Embryonic facial prominence (tissue), 1 donor: ENCODE measurements around the gene FUT1.
"Not testable (repeated sequence)": the region's sequence is repeated elsewhere in the genome, so short reads cannot be mapped to it uniquely, and the experiment has no call there.

Experiments
- DNase-seq: peaks from one replicate; pipeline ENCODE4 v3.0.0-alpha.2; 2016; ENCODE audit errors: extremely low spot score

The FUT1 gene

DNA sequence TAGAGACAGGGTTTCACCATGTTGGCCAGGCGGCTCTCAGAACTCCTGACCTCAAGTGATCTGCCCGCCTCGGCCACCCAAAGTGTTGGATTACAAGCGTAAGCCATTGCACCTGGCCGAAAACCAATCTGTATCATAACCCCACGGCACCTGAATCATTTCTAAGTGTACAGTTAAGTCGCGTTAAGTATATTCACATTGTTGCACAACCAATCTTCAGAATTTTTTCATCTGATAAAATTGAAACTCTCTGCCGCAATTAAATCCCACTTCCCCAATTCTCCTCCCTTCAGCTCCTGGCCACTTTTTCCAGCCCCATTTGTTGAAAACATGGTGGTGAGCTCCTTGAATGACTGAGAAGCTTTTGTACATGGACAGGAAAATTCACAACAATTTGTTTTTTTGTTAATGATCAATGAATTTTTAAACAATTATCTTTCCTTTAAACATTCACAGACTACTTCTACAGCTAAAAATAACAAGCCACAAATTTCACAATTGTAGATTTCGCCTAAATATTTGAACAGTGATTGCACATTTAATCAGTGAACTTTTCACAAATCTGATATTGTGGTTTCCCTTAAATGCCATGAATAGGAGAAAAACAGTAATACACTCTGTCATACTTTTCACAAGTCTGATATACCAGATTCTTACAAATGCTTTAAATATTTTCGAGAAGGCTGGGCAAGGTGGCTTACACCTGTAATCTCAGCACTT lies 16.7 kb upstream of the FUT1 start:
- no peak for DNase-seq

DNA sequence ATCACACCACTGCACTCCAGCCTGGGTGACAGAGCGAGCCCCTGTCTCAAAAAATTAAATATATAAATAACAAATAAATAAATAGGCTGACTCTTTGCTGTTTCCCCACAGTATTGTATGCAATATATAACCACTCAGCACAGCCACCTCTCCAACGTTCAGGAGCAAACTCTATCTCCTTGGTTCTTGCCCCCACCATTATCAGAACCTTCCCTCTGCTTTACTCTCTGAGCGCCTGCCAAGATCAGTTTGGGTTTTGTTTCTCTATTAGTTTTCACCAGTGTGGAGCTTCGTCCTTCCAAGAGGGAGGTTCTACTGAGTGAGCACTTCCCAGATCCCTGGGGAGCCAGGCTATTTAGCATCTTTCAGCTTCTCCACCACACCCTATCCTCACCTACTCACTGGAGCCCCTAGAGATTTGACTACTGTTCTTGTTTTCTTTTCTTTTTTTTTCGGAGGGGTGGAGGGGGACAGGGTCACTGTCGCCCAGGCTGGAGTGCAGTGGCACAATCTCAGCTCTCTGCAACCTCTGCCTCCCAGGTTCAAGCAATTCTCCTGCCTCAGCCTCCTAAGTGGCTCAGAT lies 15.8 kb upstream of the FUT1 start:
- not testable (repeated sequence) for DNase-seq

DNA sequence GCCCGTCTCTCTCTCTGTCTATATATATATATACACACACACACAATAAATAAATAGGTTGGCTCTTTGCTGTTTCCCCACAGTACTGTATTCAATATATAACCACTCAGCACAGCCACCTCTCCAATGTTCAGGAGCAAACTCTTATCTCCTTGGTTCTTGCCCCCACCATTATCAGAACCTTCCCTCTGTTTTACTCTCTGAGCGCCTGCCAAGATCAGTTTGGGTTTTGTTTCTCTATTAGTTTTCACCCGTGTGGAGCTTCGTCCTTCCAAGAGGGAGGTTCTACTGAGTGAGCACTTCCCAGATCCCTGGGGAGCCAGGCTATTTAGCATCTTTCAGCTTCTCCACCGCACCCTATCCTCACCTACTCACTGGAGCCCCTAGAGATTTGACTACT lies 13.4 kb upstream of the FUT1 start:
- DNase-seq = not testable (repeated sequence)

DNA sequence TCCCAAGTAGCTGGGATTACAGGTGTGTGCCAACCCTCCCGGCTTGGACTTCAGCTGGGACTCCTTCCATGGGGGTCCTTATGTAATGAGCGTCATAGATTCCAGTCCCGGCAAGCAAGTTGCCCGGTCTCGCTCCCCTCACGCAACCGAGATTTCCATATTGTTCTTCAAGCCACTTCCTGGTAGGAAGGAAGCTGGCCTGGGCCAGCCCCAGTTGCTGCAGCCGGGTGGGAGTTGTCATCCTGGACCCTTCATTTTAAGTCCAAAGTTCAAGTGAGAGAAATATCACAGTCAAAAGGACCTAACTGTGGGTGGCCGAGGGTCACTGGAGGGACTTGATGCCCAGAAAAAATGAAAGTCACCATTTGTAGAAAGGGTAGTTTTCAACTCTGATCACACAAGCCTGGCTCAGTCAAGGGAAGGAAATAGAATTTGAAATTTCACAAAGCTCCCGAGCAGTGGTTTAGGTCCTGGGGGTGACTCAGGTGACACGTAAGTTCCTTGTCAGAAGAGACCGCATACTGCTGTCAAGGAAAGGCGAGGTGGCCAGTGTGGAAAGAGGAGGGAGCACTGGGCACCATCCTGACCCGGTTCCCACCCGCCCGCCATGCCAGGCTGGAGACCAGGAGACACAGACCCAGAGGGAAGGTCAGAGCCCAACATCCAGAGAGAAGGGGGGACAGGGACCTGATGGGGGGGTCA lies 8.2 kb upstream of the FUT1 start:
- no peak for DNase-seq

DNA sequence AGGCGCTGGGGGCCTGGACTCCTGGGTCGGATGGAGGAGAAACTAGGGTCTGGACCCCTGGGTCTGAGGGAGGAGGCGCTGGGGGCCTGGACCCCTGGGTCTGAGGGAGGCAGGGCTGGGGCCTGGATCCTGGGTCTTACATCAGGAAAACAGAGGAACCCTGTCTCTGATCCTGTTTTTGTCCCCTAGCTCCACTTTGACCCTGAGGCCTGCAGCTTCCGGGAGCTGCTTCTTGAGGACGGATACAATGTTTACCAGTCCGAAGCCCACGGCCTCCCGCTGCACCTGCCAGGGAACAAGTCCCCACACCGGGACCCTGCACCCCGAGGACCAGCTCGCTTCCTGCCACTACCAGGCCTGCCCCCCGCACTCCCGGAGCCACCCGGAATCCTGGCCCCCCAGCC lies 5.3 kb upstream of the FUT1 start:
- DNase-seq = no peak

DNA sequence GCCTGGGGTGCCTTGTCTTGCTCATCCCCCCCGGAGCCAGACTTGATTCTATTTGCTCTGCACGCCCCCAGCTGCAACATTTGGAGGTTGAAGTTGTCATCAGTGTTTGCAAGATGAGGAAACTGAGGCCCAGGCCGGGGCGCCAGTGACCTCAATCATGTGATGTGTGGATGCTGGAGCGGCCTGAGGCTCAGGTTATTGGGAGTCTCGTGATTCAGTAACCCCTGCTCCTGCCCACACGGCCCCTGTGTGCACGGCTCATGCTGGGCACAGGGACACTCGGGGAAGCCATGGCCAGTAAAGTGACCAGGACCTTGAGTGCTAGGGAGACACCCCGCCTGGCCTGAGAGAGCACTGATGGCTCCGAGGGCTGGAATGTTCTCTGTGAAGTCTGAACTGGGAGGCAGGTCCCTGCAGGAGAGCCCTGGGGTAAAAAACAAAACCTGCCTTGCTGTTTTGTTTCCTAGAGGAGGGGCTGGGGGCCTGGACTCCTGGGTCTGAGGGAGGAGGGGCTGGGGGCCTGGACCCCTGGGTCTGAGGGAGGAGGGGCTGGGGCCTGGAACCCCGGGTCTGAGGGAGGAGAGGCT lies 4.7 kb upstream of the FUT1 start:
- no peak for DNase-seq

DNA sequence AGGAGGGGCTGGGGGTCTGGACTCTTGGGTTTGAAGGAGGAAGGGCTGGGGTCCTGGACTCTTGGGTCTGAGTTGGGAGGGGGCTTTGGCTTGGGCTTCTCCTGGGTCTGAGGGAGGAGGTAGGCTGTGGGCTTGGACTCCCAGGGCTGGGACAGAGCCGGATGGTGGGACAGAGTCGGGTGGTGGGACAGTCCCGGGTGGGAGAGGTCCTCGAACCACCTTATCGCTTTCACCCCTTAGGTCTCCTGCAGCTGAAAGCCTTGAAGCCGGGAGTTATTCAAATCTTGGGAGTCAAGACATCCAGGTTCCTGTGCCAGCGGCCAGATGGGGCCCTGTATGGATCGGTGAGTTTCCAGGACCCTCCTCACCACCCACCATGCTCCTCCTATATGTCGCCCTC lies 4.2 kb upstream of the FUT1 start:
- DNase-seq = no peak

DNA sequence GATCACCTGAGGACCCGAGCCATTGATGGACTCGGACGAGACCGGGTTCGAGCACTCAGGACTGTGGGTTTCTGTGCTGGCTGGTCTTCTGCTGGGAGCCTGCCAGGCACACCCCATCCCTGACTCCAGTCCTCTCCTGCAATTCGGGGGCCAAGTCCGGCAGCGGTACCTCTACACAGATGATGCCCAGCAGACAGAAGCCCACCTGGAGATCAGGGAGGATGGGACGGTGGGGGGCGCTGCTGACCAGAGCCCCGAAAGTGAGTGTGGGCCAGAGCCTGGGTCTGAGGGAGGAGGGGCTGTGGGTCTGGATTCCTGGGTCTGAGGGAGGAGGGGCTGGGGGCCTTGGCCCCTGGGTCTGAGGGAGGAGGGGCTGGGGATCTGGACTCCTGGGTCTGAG lies 3.8 kb upstream of the FUT1 start:
- DNase-seq = no peak

DNA sequence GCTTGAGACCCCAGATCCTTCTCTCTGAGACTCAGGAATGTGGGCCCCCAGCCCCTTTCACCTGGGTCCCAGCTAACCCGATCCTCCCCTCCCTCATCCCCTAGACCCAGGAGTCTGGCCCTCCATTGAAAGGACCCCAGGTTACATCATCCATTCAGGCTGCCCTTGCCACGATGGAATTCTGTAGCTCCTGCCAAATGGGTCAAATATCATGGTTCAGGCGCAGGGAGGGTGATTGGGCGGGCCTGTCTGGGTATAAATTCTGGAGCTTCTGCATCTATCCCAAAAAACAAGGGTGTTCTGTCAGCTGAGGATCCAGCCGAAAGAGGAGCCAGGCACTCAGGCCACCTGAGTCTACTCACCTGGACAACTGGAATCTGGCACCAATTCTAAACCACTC lies 3.3 kb upstream of the FUT1 start:
- DNase-seq = no peak

DNA sequence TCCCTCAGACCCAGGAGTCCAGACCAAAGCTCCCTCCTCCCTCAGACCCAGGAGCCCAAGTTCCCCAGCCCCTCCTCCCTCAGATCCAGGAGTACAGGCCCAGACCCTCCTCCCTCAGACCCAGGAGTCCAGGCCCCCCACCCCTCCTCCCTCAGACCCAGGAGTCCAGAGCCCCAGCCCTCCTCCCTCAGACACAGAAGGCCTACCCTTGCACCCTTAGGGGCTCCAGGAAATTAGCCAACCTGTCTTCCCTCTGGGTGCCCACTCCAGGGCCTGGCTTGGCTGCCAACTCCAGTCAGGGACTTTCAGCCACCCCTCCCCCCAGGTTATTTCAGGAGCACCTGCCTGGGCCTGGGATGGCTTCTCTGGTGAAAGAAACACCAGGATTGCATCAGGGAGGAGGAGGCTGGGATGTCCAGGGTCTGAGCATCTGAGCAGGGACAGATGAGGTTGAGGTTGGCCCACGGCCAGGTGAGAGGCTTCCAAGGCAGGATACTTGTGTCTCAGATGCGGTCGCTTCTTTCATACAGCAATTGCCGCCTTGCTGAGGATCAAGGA lies 2.7 kb upstream of the FUT1 start, which contains the start of gene FGF21:
Gene FGF21 (plus strand): TSS at position 441 of the 558 bp plus-strand sequence. CDS start 713 bp downstream, outside the sequence.
- no peak for DNase-seq

DNA sequence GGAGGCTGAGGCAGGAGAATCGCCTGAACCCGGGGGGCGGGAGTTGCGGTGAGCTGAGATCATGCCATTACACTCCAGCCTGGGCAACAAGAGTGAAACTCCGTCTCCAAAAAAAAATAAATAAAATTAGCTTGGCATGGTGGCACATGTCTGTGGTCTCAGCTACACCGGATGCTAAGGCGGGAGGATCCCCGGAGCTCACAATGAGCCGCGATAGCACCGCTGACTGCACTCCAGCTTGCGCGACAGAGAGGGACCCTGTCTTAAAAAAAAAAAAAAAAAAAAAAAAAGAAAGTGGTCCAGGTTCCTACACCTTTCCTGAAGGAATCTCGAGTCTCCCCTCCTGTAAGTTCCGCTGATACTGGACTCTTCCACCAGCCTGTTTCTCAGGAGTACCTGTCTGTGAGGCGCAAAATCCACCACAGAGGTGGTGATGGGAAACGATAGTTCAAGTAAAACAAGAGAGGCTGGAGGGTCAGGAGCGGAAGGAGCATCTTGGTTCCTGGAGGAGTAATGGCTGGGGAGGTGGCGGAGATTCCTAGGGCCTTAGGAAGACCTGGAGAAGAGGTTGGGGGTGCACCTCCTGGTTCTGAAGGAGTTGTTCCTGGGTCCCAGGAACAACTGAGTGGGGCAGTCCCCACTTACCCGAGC lies 471 bp downstream of the FUT1 start:
- DNase-seq = no peak

DNA sequence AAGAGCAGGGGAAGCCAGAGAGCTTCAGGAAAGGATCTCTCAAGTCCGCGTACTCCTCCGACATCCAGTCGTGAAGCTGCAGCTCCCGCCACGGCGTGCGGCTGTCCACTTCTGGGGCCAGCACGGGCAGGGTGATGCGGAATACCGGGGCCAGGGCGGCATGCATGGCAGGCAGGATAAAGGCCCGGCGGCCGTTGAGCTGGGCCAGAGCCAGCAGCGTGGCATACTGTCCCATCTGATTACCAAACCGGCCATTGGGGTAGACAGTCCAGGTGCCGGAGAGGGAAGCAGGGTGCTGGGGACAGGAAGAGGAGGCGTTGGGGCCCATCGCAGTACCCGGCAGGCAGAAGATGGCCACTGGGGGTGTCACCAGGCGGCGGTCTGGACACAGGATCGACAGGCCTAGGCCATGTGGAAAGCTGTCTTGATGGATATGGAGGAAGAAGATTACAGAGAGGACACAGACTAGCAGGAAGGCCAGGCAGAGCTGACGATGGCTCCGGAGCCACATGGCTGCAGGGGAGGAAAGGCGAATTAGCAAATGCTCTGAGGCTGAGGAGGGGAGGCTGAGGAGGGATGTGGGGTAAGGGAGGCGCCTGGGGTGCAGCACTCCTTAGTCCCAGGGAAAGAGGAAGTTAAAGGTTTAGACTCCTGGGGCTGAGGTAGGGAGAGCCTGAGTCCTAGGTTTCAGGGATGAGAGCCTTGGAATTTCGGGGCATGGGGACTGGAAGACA lies 1.5 kb downstream of the FUT1 start:
- DNase-seq = no peak

DNA sequence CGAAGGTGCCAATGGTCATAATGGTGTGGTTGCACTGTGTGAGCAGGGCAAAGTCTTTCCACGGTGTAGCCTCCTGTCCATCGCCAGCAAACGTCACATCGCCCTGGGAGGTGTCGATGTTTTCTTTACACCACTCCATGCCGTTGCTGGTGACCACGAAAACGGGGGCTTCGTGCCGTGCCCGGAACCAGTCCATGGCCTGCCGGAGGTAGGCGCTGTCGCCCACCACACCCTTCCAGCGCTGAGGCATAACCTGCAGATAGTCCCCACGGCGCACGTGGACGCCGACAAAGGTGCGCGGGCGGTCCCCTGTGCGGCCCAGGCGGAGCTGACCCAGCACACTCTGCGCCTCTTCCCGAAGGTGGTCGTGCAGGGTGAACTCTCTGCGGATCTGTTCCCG lies 2.1 kb downstream of the FUT1 start:
- no peak for DNase-seq

DNA sequence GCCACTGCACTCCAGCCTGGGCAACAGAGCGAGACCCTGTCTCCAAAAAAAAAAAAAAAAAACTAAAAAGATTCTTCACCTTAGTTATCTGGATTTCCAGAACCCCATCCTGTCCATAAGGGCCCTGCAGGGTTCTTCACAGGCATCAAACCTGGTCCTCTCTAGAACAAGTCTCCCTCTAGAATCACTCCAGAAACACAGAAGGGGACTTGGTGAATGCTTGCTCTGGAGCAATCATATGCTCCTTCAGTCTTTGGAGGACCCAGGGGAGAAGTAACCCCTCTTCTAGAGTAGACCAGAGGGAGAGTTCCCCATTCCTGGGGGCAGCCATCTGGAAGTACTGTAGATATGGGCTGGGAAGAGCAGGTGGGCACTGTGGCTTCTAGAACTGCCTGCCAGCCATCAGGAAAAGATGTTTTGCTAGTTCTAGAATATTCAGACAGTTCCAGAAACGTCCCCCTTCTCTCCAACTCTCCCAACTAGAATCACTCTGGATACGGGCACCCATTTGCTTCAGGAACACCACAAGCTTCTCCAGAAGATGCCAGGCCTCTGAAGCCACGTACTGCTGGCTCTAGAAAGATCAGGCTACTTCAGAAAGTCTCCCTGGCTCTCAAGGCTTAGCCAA lies 2.8 kb downstream of the FUT1 start:
- DNase-seq = no peak

DNA sequence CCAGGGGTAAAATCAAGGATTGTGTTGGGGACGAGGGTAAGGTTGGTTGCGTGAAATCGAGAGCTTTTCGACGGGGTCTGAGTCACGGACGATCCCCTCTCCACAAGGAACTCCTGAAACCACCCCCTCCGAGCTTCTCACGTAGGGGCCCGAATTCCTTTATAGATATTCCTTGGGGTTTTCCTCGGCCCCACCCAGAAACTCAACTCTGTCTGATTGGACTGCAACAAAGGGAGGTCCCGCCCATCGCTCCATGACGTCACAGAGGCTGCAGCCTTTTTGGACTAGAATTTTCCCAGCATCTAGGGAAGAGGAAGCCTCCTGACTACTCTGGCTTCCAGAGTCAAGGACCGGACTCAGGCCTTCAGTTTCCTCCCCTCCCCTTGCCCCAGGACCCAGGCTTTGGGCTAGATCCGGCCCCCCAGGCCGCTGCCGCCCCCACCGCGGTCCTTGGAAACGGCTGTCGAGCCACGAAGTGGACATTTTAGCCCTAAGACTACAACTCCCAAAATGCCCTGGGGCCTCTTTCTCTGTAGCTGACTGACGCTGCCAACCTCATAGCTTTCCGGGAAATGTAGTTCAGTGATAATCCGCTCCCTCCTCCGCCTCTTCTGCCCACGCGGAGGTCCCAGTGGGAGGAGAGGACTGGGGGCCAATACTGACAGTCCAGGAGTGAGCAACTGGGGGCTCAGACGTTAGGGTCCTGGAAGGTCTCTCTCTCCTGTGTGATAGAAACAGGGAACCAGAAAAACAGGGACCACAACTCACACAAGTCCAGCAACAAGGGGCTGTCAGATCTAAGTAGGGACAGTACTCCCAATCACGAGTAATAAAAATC lies 5.5 kb downstream of the FUT1 start, which contains the start of gene IZUMO1:
Gene IZUMO1 (minus strand): TSS at position 172 of the 838 bp plus-strand sequence. CDS start 1,050 bp downstream, outside the sequence.
- DNase-seq = peak; percentile 84

DNA sequence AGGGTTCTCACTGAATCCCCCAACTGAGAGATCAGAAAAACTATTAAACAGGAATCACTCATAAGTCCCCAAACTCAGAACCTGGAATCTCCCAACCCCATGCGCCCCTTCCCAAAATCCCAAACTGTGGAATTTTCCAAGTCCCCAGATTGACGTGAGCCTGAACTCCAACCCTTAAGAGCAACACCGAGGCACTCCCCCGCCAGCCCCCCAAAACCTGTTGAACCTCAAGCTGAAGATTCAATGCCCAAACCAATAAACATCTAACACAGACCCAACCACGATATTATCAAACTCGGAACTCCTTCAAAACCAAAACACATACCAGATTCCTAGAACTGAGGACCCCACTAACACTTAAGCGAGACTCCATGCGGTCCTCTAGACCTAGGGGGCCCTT lies 6.3 kb downstream of the FUT1 start:
- DNase-seq = no peak

DNA sequence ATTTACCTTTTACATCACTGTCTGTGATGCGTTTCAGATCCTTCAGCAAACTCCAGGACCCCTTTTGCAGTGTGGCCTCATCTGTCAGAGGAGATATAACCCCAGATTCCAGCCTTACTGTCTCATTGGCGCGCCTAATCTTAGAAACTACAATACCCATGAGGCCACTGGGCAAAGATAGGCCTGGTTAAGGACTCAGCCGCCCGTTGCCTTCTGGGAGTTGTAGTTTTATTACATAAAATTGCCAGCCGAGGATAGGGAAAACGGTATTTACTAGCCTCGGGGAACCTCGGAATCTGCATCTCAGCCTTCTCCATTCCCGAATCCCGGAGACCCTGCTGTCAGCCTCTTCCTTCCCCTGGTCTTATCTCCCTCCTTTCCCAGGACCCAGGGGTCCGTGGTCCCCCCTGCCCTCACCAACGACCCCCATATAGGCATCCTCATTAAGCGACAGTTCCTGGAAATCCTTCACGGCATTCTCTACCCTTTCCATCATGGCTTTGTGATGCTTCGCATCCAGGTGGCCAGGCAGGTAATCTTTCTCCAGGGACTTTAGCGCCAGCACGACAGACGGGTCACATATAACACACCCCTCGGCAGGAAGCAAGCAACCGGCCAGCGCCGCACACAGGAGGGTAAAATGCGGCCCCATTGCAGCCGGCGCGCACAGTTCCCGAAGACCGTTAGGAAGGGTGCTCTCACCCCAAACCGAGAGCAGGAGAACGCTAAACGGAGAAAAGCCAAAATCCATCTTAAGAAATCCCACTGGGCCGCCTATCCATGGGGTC lies 7.0 kb downstream of the FUT1 start:
- no peak for DNase-seq

DNA sequence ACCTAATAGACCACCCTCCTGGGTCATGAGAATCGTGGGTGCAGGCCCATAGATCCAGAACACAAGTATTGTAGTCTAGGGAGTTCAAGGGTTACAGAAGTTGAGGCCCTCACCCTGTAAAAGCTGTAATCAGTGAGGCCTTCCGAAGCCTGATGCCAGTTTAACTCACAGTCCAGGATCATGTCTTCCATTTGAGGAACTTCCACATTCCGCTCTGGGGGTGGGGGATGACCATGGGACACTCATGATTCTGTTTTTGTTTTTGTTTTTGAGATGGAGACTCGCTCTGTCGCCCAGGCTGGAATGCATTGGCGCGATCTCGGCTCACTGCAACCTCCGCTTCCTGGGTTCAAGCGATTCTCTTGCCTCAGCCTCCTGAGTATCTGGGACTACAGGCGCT lies 10.3 kb downstream of the FUT1 start:
- no peak for DNase-seq
